Measurements from ENCODE around the gene SPTBN1. TPM values are rescaled to one million over a fixed set of nuclear protein-coding genes. Genes with fewer than 3 reads are reported as not detected.

Gene SPTBN1
- total and polyA plus RNA-seq, 2 of the 13 experiments (the other 11 are each of a cell fraction or from before 2014, with no cell fraction given): 123 to 299 TPM

DNA sequence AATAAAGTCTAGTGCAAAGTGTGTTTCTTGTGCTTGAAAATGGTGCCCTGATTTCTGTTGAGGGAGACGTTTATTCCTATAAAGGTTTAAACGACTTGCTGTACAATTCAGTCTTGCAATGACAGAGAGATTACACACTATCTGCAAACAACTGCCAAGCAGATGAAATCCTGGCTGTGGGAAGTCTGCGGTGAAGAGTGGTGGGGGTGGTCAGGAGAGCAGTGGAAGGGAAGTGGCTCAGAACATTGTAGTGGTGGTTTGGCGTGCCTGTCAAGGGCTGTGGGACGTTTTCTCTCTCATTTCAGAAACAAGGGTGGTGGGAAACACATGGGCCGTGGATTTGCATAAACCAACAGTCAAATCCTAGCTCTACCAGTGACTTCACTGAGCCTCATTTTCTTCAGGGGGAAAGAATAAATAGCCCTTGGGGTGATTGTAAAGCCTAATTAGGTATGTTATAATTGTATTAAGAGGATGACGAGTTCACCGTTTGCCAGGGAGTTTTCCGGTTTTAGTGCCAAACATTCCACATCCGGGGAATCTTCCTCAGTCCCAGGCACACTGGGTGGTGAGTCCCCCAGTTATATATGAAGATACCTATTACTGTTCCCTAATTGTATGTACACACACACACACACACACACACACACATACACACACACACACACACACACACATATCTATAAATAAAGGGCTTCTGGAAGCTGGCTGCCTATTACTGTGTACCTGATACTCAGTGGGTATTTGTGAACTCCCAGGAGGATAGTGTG, 115.0 kb downstream of the SPTBN1 start (continued):
- TF ChIP-seq PATZ1 (CRISPR knock-in tag; IDR thresholded peaks at IDR 0.05) (peak; percentile 58), ZNF30 (CRISPR knock-in tag; IDR thresholded peaks at IDR 0.05) (no peak), CEBPG (CRISPR knock-in tag; IDR thresholded peaks at IDR 0.05) (peak; percentile 51), CBX5 (CRISPR knock-in tag; IDR thresholded peaks at IDR 0.05; ENCODE audit: borderline replicate concordance) (peak; percentile 54; the same call in 1 of the 2 replicates), ZNF205 (CRISPR knock-in tag; IDR thresholded peaks at IDR 0.05) (no peak), ZFYVE20 (CRISPR knock-in tag; IDR thresholded peaks at IDR 0.05; ENCODE audit: borderline replicate concordance, low read depth) (no peak), HOXA7 (CRISPR knock-in tag; IDR thresholded peaks at IDR 0.05) (no peak), ZNF614 (CRISPR knock-in tag; IDR thresholded peaks at IDR 0.05; ENCODE audit: borderline replicate concordance) (peak; percentile 20; the same call in 1 of the 2 replicates), ZNF792 (CRISPR knock-in tag; IDR thresholded peaks at IDR 0.05) (peak; percentile 59; the same call in 1 of the 2 replicates), HMG20A (CRISPR knock-in tag; IDR thresholded peaks at IDR 0.05; ENCODE audit: borderline replicate concordance) (peak; percentile 68; the same call in 1 of the 2 replicates), MTF1 (CRISPR knock-in tag; IDR thresholded peaks at IDR 0.05) (no peak), ZNF740 (CRISPR knock-in tag; IDR thresholded peaks at IDR 0.05) (no peak), SMC3 (IDR thresholded peaks at IDR 0.05; ENCODE audit: low read length) (peak; percentile 29; the same call in 1 of the 2 replicates), FOXP4 (CRISPR knock-in tag; IDR thresholded peaks at IDR 0.05) (peak; percentile 18; the same call in 1 of the 2 replicates), ZNF33B (CRISPR knock-in tag; IDR thresholded peaks at IDR 0.05) (no peak), ZNF34 (CRISPR knock-in tag; IDR thresholded peaks at IDR 0.05; ENCODE audit: borderline replicate concordance) (0 out of 2 replicates have a peak, but pooled peaks have one; percentile 17), SALL1 (CRISPR knock-in tag; IDR thresholded peaks at IDR 0.05) (peak; percentile 76), KDM5A (IDR thresholded peaks at IDR 0.05; ENCODE audit: borderline replicate concordance, low read length) (0 out of 2 replicates have a peak, but pooled peaks have one; percentile 12)
- TF ChIP-seq, protein P1, sequence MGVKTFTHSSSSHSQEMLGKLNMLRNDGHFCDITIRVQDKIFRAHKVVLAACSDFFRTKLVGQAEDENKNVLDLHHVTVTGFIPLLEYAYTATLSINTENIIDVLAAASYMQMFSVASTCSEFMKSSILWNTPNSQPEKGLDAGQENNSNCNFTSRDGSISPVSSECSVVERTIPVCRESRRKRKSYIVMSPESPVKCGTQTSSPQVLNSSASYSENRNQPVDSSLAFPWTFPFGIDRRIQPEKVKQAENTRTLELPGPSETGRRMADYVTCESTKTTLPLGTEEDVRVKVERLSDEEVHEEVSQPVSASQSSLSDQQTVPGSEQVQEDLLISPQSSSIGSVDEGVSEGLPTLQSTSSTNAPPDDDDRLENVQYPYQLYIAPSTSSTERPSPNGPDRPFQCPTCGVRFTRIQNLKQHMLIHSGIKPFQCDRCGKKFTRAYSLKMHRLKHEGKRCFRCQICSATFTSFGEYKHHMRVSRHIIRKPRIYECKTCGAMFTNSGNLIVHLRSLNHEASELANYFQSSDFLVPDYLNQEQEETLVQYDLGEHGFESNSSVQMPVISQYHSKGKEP (CRISPR knock-in tag; IDR thresholded peaks at IDR 0.05): no peak
- TF ChIP-seq, protein P2, sequence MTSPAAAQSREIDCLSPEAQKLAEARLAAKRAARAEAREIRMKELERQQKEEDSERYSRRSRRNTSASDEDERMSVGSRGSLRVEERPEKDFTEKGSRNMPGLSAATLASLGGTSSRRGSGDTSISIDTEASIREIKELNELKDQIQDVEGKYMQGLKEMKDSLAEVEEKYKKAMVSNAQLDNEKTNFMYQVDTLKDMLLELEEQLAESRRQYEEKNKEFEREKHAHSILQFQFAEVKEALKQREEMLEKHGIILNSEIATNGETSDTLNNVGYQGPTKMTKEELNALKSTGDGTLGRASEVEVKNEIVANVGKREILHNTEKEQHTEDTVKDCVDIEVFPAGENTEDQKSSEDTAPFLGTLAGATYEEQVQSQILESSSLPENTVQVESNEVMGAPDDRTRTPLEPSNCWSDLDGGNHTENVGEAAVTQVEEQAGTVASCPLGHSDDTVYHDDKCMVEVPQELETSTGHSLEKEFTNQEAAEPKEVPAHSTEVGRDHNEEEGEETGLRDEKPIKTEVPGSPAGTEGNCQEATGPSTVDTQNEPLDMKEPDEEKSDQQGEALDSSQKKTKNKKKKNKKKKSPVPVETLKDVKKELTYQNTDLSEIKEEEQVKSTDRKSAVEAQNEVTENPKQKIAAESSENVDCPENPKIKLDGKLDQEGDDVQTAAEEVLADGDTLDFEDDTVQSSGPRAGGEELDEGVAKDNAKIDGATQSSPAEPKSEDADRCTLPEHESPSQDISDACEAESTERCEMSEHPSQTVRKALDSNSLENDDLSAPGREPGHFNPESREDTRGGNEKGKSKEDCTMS (CRISPR knock-in tag; conservative IDR thresholded peaks at IDR 0.05): no peak
